Measurements from ENCODE around the gene TMEM203. TPM values are rescaled to one million over a fixed set of nuclear protein-coding genes. Genes with fewer than 3 reads are reported as not detected.

TMEM203 gene
- total RNA-seq, 4 donors from 2014 or later, result 11.6 to 33.5 (median 27.6) TPM

DNA sequence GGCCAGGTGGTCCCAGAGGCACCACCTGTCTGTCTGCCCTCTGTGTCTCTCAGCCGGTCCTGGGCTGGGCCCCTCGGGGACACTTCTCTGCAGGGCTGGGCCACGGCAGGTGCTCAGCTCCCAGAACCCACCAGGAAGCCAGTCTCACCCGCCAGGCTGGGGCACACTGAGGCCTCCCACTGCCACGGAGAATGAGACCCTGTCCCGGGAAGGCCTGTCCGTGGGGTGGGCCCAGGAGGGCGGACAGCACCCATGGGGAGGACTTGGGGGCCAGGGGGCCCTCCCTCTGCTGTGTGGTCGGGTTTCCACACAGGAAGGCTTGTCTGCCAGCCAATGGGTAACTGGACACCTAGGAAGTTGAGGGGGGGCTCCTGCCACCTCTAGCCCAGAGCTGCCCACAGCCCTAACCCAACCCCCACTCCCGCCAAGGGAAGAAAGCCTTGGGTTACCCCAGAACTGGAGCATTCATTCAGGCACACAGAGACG lies 31.5 kb upstream of the TMEM203 start:
- peaks cover 0 to 4% (median 0%) of the 10 kb centered on the region in 4 donors for H3K9me3 ChIP-seq
- DNase-seq, result no peak
- H3K4me1 ChIP-seq, result peaks cover 8 to 60% (median 24%) of the 10 kb centered on the region in 4 donors
- TF ChIP-seq, protein P1, sequence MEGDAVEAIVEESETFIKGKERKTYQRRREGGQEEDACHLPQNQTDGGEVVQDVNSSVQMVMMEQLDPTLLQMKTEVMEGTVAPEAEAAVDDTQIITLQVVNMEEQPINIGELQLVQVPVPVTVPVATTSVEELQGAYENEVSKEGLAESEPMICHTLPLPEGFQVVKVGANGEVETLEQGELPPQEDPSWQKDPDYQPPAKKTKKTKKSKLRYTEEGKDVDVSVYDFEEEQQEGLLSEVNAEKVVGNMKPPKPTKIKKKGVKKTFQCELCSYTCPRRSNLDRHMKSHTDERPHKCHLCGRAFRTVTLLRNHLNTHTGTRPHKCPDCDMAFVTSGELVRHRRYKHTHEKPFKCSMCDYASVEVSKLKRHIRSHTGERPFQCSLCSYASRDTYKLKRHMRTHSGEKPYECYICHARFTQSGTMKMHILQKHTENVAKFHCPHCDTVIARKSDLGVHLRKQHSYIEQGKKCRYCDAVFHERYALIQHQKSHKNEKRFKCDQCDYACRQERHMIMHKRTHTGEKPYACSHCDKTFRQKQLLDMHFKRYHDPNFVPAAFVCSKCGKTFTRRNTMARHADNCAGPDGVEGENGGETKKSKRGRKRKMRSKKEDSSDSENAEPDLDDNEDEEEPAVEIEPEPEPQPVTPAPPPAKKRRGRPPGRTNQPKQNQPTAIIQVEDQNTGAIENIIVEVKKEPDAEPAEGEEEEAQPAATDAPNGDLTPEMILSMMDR (IDR thresholded peaks at IDR 0.05), result no peak
- peak overlapping the region in 2 of 4 donors; percentile 21 to 28 for H3K4me3 ChIP-seq
- H3K27ac ChIP-seq, result peak overlapping the region in 2 of 4 donors; percentile 31 to 77
- peaks cover 0 to 4% of the 10 kb centered on the region in 2 donors for H3K27me3 ChIP-seq
- H3K36me3 ChIP-seq, result peaks cover 0 to 2% (median 0%) of the 10 kb centered on the region in 3 donors

DNA sequence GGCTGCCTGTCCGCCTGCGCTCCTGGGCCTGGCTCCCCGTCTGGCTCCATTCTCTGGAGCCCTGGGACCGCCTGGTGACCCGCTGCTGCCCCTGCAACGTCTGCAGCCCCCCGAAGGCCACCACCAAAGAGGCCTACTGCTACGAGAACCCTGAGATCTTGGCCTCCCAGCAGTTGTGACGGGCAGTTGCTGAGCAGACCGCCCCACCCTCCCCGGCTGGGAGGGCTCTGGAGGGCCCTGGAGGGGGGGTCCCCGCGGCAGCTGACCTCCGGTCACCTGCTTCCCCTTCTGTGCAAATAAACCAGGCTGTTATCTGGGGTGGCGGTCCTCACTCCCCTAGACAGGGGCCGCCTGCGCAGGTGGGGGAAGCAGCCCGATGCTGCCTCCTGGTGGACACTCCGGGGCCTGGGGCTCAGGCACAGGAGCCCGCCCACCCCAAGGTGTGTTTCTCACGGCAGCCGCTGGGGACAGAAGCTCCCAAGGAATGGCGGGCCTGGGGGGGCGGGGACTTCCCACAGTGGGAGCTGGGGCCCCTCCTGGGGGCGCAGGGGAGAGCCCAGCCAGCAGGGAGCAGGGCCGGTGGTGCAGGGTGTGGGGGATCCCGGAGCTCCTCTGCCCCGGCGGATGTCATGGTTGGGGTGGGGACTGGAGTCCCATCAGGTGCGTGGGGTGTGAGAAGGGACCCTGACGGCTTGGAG lies 30.9 kb upstream of the TMEM203 start:
- peak overlapping the region in 3 of 4 donors; percentile 21 to 28 (median 26) for H3K4me3 ChIP-seq
- H3K27me3 ChIP-seq, result peaks cover 0 to 4% of the 10 kb centered on the region in 2 donors
- TF ChIP-seq POLR2A (IDR thresholded peaks at IDR 0.05), result no peak
- TF ChIP-seq, protein P1 (IDR thresholded peaks at IDR 0.05), result peak; percentile 99 to 100 (median 100)
- H3K9me3 ChIP-seq, result peaks cover 0 to 4% (median 0%) of the 10 kb centered on the region in 4 donors
- H3K27ac ChIP-seq, result peak overlapping the region in 2 of 4 donors; percentile 31 to 77
- peaks cover 8 to 64% (median 24%) of the 10 kb centered on the region in 4 donors for H3K4me1 ChIP-seq
- DNase-seq, result peak; percentile 92 to 96 (median 92)
- H3K36me3 ChIP-seq, result no peaks in the 10 kb centered on the region

DNA sequence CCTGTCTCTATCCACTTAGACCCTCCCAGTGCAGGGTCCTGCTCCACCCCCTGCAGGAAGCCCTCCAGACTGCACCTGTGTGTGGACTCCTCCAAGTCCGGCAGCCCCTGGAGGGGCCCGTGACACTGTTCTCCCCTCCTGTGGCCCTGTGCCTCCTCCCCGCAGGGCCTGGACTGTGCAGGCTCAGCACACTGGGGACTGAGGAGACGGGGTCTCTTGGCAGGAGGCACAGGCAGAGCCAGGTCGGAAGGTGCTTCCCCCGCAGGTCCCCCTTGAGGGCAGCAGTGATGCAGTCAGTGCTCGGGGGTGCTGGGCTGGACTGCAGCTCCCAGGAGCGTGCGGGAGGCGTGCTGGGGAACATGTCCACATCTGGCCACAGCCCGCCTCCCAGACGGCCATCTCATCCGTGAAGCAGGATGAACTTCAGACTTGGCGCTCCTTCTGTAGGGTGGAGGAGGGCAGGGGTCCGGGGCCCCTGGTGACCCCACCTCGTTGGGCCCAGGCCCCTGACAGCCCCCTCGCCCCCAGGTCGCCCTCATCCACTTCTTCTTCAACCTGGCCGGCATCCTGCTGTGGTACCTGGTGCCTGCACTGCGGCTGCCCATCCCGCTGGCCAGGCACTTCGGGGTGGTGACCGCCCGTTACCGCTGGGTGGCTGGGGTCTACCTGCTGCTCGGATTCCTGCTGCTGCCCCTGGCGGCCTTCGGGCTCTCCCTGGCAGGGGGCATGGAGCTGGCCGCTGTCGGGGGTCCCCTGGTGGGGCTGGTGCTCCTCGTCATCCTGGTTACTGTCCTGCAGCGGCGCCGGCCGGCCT lies 30.2 kb upstream of the TMEM203 start:
- H3K27ac ChIP-seq, result peak overlapping the region in 1 of 4 donors; percentile 25
- H3K27me3 ChIP-seq, result peaks cover 0 to 4% of the 10 kb centered on the region in 2 donors
- H3K9me3 ChIP-seq, result peaks cover 0 to 4% (median 0%) of the 10 kb centered on the region in 4 donors
- TF ChIP-seq POLR2A (IDR thresholded peaks at IDR 0.05), result no peak
- TF ChIP-seq, protein P1 (IDR thresholded peaks at IDR 0.05), result no peak
- H3K4me3 ChIP-seq, result peak overlapping the region in 2 of 4 donors; percentile 21 to 28
- H3K4me1 ChIP-seq, result peaks cover 8 to 72% (median 24%) of the 10 kb centered on the region in 4 donors
- no peak for DNase-seq
- H3K36me3 ChIP-seq, result no peaks in the 10 kb centered on the region

DNA sequence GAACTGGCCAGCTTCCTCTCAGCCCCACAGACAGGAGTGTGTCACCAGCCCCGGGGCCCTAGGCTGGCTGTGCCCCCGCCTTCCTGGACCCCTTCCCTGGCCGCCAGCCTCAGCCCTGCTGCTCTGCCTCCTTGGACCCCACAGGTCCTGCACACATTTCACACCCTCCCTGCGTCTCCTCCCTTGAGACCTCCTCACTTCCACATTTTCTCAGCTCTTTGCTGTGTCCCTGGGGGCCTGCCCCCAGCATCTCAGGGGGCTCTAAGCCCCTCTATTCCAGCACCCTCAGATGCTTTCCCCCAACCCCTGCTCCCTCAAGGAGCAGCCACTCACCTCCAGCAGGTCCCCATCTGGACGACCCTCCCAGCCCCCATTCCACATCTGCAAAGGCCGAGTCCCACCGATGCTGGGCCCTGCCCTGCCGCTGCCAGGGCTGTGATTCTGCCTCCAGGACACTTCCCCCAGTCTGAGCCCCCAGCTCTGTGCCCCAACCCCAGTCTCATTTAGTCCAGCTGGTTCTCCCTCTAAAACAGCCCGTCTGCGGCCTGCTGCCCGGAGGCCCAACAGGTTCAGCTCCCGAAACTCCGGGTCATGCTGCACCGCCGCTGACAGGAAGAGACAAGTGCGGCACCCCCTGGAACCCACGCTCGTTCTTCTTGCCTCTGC lies 29.4 kb upstream of the TMEM203 start:
- no peak for DNase-seq
- H3K27me3 ChIP-seq, result peaks cover 0 to 4% of the 10 kb centered on the region in 2 donors
- H3K36me3 ChIP-seq, result no peaks in the 10 kb centered on the region
- peaks cover 0 to 4% (median 0%) of the 10 kb centered on the region in 4 donors for H3K9me3 ChIP-seq
- TF ChIP-seq POLR2A (IDR thresholded peaks at IDR 0.05), result no peak
- TF ChIP-seq, protein P1 (IDR thresholded peaks at IDR 0.05), result no peak
- H3K4me3 ChIP-seq, result no peak overlapping the region
- peaks cover 10 to 78% (median 24%) of the 10 kb centered on the region in 4 donors for H3K4me1 ChIP-seq
- no peak overlapping the region for H3K27ac ChIP-seq

DNA sequence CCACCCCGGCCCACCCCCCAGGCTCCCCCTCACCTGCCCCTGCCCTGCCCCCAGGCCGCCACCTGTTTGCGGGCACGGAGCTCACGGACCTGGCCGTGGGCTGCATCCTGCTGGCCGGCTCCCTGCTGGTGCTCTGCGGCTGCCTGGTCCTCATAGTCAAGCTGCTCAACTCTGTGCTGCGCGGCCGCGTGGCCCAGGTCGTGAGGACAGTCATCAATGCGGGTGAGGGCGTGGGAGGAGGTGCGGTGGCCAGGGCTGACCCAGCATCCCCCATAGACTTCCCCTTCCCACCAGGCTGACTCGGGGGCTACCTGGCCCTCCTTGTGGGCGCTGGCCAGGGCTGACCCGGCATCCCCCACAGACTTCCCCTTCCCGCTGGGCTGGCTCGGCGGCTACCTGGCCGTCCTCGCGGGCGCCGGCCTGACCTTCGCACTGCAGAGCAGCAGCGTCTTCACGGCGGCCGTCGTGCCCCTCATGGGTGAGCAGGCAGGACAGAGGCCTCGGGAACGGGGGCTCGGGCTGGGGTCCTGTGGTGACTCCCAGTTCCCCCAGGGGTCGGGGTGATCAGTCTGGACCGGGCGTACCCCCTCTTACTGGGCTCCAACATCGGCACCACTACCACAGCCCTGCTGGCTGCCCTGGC lies 28.7 kb upstream of the TMEM203 start:
- Histone ChIP-seq H3K27me3 (peaks cover 0 to 4% of the 10 kb centered on the region in 2 donors), H3K4me1 (peaks cover 11 to 78% (median 24%) of the 10 kb centered on the region in 4 donors), H3K27ac (no peak overlapping the region), H3K9me3 (peaks cover 0 to 4% (median 0%) of the 10 kb centered on the region in 4 donors), H3K4me3 (no peak overlapping the region), H3K36me3 (no peaks in the 10 kb centered on the region)
- no peak for DNase-seq
- TF ChIP-seq POLR2A (IDR thresholded peaks at IDR 0.05), result no peak
- TF ChIP-seq, protein P1 (IDR thresholded peaks at IDR 0.05), result no peak
